ENCODE results near the gene ACSL6.

DNA sequence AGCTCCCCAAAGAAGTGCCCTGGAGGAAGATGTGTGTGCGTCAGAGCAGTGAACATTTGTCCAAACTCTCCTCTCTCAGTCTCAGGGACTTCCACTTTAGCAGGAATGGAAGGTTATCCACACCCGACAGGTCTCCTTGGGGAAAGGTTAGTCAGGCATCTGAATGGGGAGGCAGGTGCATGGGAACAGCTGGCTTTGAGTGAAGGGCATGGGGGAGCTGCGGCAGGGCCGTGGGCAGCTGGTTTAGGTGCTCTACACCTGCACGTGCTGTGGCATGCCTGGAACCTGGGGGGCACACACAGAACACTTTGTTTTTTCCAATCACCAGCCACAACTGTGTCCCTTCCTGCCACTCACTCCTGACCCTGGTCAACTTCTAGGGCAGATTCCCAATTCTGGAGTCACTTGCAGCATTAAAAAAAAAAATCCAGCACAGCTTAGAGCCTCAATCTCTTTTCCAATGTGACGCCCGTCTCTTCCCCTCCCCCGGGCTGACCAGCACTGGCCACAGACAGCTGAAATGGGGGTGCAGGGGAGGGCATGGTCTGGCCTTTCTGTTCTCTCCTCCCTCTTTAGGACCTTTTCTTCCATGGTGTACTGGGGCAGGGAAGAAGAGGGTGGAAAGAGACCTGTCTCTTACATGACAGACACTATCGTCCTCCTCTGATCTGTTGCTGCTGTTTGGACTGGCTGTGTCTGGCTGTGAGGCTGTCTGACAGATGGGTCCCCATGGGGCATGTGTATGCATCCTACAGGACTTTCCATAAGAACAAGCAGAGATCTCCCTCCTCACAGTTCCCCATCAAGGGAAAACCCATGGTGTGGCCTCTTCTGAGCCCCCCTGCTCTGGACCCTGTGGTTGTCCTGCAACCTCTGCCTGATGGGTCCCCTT lies 39.4 kb upstream of the ACSL6 start:
- TF ChIP-seq CTCF (IDR thresholded peaks at IDR 0.05; ENCODE audit: low read depth, low read length, poor library complexity, severe bottlenecking) (no peak), EZH2phosphoT487 (IDR thresholded peaks at IDR 0.05; ENCODE audit: borderline replicate concordance, low read length) (no peak)
